ENCODE data around the gene BLTP3B. TPM values are rescaled to one million over a fixed set of nuclear protein-coding genes. Genes with fewer than 3 reads are reported as not detected.

The BLTP3B gene
- total RNA-seq, 3 donors from 2014 or later = 29.2 to 42.4 (median 40.8) TPM

DNA sequence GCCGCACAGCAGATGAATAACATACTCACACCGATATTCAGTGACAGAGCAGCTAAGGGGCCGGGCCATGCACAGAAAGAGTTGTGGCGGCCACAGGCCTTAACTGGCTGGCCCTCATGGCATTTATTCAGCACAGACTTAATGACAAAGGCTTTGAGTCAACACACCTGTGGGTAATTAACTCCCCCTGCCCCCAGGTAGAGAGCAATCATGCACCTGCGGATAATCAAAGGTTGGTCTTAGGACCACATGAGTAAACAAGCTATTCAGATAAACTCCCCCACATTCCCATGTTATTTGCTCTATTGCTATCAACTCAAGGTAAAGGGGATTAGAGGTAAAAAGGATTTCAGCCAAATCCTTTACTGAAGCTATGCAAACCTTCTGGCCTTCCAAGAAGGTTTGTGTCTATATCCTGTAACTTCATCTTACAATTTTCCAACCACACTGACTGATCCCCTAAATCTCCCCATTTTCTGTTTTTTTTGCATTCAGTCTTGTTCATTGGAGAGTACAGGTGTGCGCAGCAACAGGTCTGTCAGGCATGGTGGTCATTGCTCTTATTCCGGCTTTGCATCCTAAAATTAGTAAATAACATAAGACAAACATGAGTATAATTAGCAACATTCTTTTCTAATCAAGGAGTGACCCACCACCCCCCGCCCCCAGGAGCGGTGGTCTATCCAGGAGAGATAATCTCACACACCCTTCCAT is 16.9 kb upstream of the BLTP3B start:
- H3K9me3 ChIP-seq = no peaks in the 10 kb centered on the region
- intact Hi-C loops (cut with DNase I; ENCODE audit: low total_unique reads) = no loop called here
- DNase-seq (ENCODE audit: low spot score in 2 of 2) = no peak
- no peaks in the 10 kb centered on the region for H3K36me3 ChIP-seq
- TF ChIP-seq POLR2AphosphoS5 (IDR thresholded peaks at IDR 0.05) = no peak
- no peak for TF ChIP-seq POLR2A (IDR thresholded peaks at IDR 0.05)
- TF ChIP-seq, protein P1, sequence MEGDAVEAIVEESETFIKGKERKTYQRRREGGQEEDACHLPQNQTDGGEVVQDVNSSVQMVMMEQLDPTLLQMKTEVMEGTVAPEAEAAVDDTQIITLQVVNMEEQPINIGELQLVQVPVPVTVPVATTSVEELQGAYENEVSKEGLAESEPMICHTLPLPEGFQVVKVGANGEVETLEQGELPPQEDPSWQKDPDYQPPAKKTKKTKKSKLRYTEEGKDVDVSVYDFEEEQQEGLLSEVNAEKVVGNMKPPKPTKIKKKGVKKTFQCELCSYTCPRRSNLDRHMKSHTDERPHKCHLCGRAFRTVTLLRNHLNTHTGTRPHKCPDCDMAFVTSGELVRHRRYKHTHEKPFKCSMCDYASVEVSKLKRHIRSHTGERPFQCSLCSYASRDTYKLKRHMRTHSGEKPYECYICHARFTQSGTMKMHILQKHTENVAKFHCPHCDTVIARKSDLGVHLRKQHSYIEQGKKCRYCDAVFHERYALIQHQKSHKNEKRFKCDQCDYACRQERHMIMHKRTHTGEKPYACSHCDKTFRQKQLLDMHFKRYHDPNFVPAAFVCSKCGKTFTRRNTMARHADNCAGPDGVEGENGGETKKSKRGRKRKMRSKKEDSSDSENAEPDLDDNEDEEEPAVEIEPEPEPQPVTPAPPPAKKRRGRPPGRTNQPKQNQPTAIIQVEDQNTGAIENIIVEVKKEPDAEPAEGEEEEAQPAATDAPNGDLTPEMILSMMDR (IDR thresholded peaks at IDR 0.05) = no peak
- H3K4me1 ChIP-seq = peaks cover 0 to 4% of the 10 kb centered on the region in 2 donors
- no peak overlapping the region for H3K27ac ChIP-seq
- H3K4me3 ChIP-seq = no peak overlapping the region
- H3K27me3 ChIP-seq = no peaks in the 10 kb centered on the region

DNA sequence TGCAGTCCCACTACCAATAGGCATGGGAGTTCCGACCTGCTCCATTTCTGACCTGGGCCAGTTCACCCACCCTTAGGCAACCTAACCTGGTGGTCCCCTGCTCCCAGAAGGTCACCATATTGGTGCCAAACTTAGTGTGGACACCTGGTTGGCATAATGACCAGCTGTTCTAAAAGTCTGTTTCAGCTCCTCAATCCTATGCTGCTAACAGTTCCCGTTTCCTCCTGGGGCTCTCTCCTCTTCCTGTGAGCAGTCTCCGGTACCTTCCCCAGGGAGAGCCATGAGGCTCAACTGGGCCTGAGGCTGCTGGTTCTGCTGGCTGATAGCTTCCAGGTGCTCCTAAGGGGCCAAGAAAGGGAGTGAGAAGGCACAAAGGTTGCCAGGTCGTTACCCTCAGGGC is 15.9 kb upstream of the BLTP3B start:
- H3K4me1 ChIP-seq = no peaks in the 10 kb centered on the region
- no peaks in the 10 kb centered on the region for H3K36me3 ChIP-seq
- no peaks in the 10 kb centered on the region for H3K9me3 ChIP-seq
- H3K27ac ChIP-seq = no peak overlapping the region
- TF ChIP-seq, protein P1 (IDR thresholded peaks at IDR 0.05) = no peak
- no peak for TF ChIP-seq POLR2AphosphoS5 (IDR thresholded peaks at IDR 0.05)
- TF ChIP-seq POLR2A (IDR thresholded peaks at IDR 0.05) = no peak
- no peak for DNase-seq (ENCODE audit: low spot score in 2 of 2)
- no peak overlapping the region for H3K4me3 ChIP-seq
- H3K27me3 ChIP-seq = no peaks in the 10 kb centered on the region
- intact Hi-C loops (cut with DNase I; ENCODE audit: low total_unique reads) = no loop called here

DNA sequence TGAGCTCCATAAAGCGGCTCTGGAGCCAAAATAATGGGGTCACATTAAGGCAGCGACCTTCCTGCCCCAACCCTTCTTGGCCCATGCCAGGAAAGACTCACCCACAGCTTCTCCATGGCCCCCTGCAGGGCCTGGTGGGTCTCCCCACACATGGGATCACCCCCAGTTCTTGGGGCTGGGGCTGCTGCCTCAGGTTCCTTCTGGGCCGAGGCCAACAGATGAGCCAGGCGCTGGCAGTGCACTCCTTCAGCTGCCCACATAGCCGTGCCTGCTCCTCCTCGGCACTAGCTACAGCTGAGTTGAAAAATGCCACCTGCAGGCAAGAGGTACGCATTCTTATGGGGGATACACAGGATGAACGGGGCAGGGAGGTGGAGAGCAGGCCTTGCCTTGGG is 14.8 kb upstream of the BLTP3B start:
- no peaks in the 10 kb centered on the region for H3K9me3 ChIP-seq
- no peaks in the 10 kb centered on the region for H3K27me3 ChIP-seq
- no peak overlapping the region for H3K27ac ChIP-seq
- no peak overlapping the region for H3K4me3 ChIP-seq
- no peaks in the 10 kb centered on the region for H3K36me3 ChIP-seq
- H3K4me1 ChIP-seq = no peaks in the 10 kb centered on the region
- TF ChIP-seq, protein P1 (IDR thresholded peaks at IDR 0.05) = no peak
- TF ChIP-seq POLR2AphosphoS5 (IDR thresholded peaks at IDR 0.05) (no peak), POLR2A (IDR thresholded peaks at IDR 0.05) (no peak)
- intact Hi-C loops (cut with DNase I; ENCODE audit: low total_unique reads) = no loop called here
- no peak for DNase-seq (ENCODE audit: low spot score in 2 of 2)

DNA sequence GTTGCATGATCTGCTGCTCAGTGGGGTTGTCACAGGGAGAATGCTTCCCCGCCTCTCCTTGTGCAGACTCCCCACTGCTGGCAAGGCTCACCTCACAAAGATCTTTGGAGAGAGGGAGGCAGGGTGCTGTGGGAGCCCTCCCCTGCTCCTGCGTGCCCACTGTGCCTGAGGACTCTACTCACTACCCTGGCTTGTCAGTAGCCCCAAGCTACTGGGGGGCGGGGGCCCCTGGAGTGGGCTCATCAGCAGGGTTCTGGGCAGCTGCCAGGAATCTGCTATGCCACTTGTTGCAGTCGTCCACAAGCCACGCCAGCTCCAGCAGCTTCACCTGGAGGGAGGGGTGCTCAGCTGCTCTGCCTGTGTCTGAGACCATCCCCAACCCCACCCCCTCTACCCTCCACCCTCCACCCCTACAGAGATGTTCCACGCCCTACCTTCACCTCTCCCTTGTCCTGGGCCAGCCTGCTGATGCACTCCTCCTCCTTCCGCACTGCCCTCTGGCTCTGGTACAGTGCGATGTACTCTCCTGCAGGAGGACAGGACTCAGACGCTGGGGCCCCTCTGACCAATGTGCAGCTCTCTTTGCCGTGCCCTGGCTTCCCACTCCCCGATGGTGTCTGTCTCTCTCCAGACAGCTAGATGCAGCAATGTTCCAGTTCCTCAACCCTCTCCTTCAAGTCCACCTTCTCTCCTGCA is 14.2 kb upstream of the BLTP3B start:
- H3K27ac ChIP-seq = no peak overlapping the region
- H3K36me3 ChIP-seq = no peaks in the 10 kb centered on the region
- TF ChIP-seq, protein P1 (IDR thresholded peaks at IDR 0.05) = no peak
- TF ChIP-seq POLR2A (IDR thresholded peaks at IDR 0.05) = no peak
- TF ChIP-seq POLR2AphosphoS5 (IDR thresholded peaks at IDR 0.05) = no peak
- H3K9me3 ChIP-seq = no peaks in the 10 kb centered on the region
- no peaks in the 10 kb centered on the region for H3K27me3 ChIP-seq
- H3K4me3 ChIP-seq = no peak overlapping the region
- no peak for DNase-seq (ENCODE audit: low spot score in 2 of 2)
- H3K4me1 ChIP-seq = no peaks in the 10 kb centered on the region
- intact Hi-C loops (cut with DNase I; ENCODE audit: low total_unique reads) = no loop called here

Measured in breast epithelium (tissue), 4 donors.